Inferior parietal cortex (tissue), 1 donor: ENCODE data around the gene WWOX.
A peak's percentile ranks its signal among the peaks of the same experiment; 100 is the strongest.

ENCODE experiments used
- DNase-seq: peaks from one replicate; pipeline ENCODE4 v3.0.0-alpha.2; 2016; ENCODE audit errors: extremely low spot score

WWOX gene

DNA sequence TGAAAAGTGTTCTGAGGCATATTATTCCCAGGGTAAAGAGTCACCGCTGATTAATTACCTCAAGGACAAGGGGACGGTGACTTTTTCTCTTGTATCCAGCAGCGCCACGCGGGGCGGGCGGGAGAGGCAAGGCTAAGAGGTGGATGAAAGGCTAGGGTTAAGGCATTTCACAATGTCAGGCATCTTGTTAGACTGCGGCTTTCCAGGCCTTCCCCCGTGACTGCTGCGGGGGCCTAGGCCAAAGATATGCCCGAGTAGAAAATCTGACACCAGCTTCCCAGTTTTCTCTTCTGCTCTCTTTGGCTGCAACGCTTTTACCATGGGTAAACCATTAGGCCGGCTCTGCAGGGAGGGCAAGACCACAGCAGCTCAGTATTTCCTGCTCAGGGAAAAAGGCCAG, 802.9 kb downstream of the WWOX start:
- DNase-seq: no peak

DNA sequence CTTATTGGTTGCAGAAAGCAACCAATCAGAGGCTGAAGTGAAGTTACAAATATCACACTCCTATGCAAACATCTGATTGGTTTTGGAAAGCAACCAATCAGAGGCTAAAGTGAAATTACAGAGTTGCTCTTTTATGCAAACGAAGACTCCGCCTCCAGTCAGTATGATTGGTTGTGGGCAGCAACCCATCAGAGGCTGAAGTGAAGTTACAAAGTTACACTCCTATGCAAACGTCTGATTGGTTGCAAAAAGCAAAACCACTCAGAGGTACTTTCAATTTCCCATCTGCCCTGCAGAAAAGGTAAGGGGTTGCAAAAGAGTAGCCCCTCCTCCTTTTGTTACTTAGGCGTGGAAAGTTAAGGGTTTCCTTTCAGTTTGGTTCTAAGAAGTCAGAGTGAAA, 803.8 kb downstream of the WWOX start:
- DNase-seq: no peak

DNA sequence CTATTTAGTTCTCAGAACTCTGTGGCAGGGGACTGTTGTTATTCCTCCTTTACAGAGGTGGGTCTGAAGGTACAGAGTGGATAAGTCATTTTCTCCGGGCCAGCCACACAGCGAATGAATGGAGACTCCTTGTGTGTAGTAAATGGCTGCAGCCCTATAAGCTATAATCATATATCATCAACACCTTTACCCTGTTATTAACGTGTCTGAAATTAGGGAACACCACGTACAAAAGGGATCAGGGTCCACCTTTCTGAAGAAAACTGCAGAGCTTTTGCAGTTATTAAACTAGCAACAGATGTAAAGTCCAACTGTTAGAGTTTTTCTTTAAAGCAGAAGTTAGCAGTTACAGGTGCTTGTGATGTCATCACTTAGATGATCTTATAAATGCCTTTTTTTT, 804.4 kb downstream of the WWOX start:
- DNase-seq: no peak

DNA sequence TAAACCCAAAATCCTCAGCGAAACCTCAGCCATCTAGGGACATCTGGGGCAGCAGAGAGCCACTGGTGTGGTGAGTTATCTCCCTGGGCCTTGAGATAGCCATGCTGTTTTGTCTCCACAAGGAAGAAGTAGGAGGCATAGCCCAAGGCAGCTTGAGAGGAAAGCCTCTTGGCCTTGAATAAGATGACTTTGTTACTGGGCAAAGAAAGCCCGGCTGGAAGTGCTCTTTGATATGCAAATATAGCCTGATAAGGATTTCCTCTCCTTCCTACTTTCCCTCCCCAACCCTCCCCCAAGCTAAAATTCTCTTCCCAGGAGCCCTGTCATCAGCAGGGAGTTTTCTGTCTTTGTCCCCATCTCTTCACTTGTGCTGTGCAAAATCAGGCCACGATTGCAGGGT, 806.7 kb downstream of the WWOX start:
- no peak for DNase-seq

DNA sequence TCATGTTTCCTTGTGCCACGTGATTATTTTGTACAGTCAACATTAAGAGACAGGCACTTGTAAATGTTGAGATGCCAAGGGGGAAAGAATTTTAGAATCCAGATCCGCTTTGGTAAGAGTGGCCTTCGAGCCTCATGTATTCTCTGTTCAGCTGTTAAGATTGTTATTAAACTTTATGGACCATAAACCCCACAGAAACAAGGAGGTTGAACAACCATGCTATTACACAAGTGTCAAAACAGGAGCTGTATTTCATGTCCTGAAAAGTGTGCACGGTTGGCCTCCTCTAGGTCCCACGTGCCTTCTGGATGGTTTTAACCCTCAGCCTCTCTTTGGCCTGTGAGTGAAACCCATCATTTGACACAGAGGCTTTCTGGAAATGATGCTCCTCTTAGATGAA, 809.8 kb downstream of the WWOX start:
- DNase-seq: no peak

DNA sequence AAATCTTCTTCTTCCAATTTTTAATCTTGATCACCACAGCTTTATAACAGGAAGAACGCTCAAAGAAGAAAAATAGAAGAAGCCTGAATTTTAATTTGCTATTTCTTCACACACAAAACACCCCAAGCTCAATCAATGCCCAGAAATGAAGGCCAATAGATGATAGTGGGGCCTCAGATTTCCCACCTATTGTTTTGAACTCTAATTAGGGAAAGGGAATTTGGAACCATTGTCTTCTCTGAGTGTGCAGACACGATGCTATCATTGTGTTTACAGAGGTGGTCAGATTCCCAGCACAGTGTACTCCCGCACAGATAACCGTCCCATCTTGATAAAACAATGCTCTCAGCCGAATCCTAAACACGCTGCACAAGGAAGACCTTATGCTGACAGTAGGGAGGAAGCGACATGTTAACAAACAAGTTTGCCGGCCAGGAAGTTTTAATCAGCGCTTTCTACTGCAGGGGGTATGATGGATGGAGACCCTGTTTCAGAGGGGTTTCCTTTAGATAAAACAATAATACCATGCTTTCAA, 816.4 kb downstream of the WWOX start:
- no peak for DNase-seq

DNA sequence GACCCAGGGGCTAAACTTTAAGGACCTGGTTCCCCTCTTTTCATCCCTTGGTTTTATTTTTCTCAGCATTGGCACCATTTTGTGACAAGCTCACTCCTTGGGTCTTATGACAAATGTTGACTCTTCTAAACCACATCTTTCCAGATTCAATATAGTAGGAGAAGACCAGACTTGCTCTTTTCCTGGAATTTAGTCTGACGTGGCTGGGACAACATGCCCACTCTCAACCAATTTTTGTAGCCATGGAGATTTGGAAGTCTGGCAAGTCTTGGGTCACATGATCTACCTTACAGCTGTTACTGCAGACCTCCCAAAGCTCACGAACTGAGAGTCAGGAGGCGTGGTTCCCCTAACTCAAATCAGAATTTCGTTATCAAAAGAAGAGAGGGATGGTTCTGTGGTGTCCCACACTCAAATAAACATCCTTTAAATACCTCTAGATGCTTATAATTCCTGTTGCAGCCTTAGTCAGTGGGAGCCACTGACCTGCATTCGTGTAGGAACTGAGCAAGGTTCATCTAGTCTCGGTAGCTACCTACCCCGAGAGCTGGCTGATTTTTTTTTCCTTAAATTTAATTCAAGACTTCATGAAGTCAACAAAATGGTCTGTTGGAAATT, 817.6 kb downstream of the WWOX start:
- no peak for DNase-seq

DNA sequence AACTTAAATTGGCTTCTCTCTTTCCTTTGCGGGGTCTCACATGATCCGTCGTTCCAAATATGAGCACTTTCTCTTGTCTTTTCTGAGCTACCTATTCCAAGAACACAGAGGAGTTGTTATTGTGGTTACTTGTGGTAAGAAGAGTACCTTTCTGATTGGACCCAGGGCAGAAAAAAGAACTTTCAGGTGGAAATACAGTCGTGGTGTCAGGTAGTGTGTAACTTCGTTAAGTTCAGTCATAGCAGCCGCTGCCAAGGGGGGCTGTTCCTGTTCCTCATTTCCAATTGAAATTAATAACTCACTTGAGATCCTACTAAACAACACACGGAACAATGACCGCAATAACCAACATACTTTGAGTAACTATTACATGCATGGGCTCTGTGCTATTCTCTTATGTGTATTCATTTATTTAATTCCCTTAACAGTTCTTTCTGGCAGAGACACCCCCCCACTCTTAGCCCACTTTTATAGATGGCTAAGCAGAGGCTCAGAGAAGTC, 819.4 kb downstream of the WWOX start:
- no peak for DNase-seq

DNA sequence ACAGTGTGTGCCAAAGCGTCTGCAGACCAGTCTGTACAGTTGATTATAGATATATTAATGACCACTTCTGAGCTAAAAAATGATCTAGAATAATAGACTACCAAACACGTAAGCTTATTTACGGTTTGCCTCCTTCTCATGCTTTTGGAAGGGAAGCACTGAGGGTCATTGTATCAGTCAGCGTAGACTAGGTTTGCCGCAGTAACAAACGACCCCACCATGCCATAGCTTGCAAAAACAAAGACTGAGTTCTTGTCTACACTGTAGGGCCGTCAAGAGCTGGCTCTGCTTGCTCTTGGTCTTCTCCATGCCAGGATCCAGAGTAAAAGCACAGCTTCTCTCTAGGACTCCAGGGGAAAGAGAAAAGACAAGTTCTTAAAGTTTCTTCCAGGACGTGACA, 820.4 kb downstream of the WWOX start:
- no peak for DNase-seq

DNA sequence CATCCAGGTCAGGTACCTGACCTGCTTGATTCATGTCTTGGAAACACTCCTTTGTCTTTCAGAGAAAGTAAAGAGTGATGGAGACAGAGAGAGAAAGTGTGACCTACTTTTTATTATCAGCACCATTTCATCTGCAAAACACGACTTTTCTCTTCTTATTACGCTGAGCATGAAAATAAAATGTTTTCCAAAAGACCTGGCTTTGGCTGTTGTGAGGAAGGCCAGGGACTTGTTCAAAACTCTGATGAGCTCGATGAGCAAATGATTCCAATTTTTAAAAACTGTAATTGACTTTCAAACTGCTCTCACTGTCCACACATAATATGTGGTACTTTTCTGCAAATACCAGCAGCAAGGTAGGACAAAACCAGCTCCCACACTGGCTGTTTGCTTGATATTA, 821.2 kb downstream of the WWOX start:
- DNase-seq: no peak

DNA sequence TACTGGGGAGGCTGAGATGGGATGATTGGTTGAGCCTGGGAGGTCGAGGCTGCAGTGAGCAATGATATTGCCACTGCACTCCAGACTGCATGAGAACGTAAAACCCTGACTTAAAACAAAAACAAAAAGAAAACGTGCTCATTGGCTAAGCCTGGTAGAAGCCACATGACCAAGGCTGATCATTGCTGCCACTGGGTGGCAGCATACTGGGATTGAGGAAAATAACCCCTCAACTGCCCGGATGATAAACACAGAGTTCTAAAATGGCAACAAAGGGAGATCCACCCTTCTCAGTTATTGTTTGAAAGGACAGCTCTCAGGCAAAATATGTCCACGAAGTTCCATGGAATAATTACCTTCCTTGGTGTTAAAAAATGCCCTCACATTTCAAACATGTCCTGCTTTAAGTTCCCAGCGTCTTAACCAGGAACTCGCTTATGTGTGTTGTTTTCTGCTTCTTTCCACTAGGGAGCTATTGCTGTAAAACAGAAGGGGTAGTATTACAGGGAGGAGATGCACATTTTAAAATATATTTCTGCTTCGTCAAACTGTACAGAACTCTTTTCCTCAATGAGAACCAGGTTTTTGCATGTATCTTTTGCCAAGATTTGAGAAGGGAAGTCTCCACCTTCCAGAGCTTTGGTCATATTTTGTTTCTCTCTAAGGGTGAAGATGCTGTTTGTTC, 825.8 kb downstream of the WWOX start:
- peak; percentile 22 for DNase-seq

DNA sequence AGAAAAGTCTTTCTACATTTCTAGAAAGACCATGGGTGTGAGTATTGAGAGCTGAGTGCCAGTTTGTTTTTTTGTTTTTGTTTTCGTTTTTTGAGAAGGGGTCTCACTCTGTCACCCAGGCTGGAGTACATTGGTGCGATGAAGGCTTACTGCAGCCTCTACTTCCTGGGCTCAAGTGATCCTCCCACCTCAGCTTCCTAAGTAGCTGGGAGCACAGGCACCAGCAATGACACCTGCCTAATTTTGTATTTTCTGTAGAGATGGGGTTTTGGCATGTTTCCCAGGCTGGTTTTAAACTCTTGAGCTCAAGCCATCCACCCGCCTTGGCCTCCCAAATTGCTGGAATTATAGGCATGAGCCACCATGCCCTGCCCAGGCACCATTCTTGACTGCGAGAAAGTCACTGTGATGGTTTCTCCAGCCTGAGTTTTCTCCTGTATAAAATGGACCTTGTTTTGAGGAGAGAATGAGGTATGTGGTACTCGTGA, 827.3 kb downstream of the WWOX start:
- no peak for DNase-seq

DNA sequence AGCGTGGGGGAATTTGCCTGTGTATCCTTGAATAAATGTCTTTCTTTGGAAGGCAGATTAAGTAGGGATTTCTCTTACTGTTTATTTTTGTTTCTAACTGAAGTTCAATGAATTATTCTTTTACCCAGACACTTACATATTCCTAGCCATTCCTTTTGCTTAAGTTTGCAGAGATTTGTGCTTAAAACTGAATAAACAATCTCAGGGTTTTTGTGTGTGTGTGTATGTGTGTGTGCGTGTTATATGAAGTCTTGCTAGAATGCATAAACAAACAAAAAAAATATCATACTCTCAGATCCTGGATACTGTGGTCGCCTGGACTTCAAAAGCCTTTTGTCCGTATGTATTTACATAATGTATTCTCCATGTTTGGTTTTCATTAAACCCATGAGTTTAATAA, 828.3 kb downstream of the WWOX start:
- no peak for DNase-seq

DNA sequence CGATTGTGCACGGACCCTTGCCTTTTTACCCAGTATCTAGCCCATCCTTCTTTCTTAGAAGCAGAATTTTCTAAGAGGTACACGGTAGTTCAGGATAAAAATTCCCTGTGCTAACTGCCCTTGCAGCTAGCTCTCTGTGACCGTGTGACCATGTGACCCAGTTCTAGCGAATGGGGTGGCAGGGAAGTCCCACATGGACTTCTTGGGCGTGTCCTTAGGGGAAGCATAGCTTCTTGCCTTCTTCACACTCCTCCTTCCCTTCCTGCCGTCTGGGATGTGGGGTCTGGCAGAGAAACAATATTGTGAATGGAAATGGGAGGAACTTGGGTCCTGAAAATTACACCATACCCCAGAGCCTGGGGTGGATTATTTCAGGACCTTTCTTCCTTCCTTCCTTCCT, 830.4 kb downstream of the WWOX start:
- no peak for DNase-seq

DNA sequence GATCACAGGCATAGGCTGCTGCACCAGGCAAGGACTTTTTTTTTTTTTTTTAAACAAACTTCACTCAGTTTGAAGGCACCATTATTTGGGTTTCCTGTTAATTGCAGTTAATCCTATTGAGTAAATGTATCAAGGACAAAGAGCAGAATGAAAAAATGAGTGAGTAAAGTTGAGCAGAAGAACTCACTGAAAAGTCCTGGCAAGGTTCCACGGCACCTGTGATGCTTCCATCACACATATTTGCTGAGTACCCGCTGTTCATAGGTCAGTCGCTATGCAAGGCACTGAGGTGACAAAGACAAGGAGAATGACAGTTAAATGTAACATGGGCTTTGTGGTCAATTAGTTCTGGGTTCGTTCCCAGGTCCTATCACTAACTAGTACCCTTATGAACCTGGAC, 831.1 kb downstream of the WWOX start:
- DNase-seq: no peak

DNA sequence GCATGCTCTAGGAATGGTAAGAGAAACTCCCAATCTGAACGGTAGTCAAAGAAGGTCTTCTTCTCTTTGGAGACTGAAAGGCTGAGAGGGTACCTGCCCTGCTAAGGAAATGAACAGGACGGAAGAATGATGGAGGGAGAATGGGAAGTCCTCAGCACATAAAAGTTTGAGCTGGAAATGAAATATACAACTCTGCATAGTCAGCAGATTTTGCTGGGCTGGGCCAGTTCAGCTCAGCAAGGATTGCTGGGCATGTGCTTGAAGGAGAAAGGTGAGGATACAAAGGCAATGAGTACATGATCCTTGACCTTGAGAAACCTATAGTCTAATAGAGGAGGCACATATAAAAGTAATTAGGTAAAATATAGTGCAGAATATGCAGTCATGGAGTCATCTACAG, 831.8 kb downstream of the WWOX start:
- no peak for DNase-seq

DNA sequence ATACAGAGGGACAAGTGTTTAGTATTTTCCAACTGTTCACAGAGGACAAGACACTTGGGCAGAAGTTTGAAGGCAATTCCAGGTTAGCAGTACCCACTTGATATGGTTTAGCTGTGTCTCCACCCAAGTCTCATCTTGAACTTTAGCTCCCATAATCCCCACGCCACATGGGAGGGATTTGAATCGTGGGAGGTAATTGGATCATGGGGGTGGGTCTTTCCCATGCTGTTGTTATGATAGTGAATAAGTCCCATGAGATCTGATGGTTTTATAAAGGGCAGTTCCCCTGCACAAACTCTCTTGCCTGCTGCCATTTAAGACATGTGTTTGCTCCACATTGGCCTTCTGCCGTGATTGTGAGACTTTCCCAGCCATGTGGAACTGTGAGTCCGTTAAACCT, 832.2 kb downstream of the WWOX start:
- no peak for DNase-seq

DNA sequence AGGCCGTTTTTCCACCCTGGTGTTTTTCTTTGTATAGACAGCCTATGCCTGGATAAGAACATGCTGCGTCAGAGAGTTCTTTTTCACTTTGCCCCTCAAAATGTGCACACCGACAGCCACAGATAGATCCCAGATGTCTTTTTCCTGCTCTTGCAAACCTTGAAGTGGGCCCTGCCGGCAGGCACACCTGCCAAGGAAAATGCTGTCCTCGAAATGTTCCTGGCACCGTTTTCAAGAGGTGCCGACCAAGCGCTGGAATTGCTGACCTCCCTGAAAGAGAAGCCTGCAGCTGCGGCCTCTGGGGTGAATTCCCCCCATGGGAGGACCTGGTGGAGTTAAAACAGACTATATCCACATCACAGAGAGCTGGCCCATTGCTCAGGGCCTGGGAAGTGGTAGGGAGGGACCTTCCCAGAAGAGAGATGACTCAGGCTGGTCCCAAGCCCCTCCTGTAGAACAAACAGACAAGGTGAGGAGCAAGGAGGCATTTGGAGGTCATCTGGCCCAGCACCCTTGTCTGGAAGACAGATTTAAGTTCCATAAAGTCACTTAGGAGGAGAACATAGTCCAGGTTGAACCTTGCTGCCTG, 833.0 kb downstream of the WWOX start:
- no peak for DNase-seq

DNA sequence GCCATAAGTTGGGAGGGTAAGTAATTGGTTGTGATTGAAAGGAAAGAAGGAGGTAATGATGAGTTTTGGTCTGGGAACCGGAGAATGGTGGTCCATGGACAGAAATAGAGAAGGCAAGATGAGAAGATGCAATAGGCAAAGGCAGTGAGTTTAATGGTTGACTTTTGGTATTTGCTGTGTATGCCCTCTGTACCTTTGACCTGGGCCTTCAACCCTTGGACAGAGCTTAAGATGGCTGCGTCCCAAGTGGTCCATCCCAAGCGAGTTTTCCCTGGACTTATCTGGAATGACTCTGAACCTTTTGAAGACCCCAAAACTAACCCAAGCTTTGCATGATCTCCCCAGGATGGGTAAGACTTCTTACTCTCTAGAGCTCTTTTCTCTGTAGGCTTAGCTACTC, 836.6 kb downstream of the WWOX start:
- no peak for DNase-seq

DNA sequence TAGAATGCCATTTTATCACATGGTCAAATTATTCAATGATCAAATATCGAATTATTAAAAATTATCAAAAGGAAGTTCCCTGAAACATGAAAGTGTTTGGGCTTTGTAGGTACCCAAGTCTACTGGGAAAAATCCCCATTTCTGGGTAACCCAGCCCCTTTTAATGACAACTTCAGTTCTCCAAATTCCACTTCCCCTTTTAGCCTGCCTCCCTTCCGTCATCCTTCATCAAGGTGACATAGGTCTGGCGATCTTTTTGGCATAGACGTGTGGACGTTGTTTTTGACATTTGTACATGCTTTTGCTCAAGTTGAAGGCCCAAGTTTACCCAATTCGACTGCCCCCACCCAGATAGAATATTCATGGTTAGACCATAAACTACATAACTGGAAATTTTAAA, 840.1 kb downstream of the WWOX start:
- no peak for DNase-seq

DNA sequence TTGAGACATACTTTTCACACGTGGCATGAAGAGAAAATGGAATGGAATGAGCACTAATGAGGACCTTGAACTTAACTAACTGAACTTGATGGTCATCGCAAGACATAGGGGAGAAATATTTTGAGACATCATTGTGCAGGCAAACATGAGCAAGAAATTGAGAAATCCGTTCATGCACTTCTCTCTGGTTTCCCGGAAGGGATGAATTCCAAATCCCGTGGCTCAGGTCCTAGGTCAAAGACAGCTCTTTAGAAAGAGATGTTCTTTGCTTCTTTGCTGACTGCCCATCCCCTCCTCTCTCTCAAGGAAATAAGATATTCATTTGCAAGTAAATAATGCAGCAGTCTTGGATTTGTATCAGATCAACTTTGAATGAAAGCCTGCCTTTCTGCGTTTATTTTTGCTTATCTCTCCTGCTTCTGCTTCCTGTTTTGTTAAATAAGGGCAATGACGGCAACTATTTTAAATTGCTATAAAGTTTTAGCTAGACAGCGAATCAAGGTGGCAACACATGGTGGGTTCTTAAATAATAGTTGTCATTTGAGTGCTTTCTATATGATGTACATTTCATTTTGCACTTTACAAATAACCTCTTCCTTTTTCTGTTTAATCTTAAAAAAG, 843.3 kb downstream of the WWOX start:
- no peak for DNase-seq

DNA sequence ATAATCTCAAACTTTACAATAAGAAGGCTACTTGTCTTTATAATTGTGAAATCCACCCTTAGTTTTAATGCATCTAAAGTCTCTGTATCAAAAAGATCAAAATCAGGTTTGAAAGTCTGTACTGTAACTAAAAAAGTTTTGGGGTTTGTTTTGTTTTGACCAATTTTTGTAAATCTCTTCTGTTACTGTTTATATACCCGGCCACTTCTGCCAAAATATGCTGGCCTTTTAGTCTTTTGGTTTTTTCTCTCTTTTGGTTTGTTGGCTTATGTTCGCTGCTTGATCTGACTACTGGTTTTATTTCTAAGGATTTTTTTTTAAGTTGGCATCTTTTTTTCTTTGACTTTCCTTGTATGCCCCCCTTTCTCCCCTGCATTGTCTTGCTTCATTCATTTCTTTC, 845.9 kb downstream of the WWOX start:
- DNase-seq: no peak

DNA sequence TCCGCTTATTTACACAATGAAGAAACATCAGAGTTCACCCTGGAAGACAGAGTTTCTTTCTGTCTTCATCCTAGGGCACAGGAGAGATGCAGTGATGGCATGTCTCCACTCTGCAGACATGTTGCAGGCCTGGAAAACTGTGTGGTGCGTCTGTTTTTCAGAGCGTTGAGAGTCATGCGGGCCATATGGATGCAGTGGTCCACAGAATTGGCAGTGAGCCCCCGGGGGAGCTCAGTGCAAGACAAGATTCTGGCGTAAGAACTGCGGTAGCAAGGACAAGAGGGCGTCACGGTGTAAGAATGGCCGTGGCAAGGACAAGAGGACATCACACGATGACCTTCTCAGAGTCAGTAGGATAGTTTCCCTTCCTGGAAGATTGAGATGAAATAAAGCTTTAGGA, 847.1 kb downstream of the WWOX start:
- no peak for DNase-seq
